ENCODE data around the gene MROH9. TPM values are rescaled to one million over a fixed set of nuclear protein-coding genes. Genes with fewer than 3 reads are reported as not detected.
A peak's percentile ranks its signal among the peaks of the same experiment; 100 is the strongest.

The MROH9 gene
- total RNA-seq, 4 donors from 2014 or later = 0.11 to 0.40 TPM; not detected in 2

GRCh38 chr1:170967042-170967910, 31.9 kb downstream of the MROH9 start:
- H3K4me1 ChIP-seq = no peaks in the 10 kb centered on the region
- intact Hi-C loops (cut with DNase I) = no loop called here
- 31 to 32% methylated on average over 5 of the region's 5 CpGs for WGBS, 2 donors
- H3K9me3 ChIP-seq = no peaks in the 10 kb centered on the region
- H3K27ac ChIP-seq = no peak overlapping the region
- no peak for DNase-seq
- TF ChIP-seq CTCF (IDR thresholded peaks at IDR 0.05) (peak in 5 of 6 experiments; percentile 36 to 64 (median 52)), POLR2A (IDR thresholded peaks at IDR 0.05) (no peak)
- no peak overlapping the region for H3K4me3 ChIP-seq (replicated peaks in 1 of 3)
- no peaks in the 10 kb centered on the region for H3K27me3 ChIP-seq
- H3K36me3 ChIP-seq = no peaks in the 10 kb centered on the region

DNA sequence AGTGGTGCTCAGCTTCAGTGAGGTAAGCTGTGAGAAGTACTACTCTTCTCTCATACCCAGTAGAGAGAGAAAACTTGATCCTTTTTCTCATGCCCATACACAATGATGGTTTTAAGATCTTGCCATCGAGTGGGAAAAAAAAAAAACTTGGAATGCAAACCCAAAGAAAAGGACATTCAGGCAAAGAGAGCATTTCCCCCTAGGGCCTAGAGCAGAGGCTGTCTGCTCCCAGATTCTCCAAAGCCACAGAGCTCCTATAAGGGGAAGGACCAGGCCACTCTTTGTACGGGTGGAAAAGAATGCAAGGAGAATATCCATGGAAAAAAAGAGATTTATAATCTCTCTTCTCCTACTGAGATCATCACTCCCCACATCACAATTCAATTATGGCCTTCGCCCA, 34.9 kb downstream of the MROH9 start:
- H3K4me1 ChIP-seq = no peaks in the 10 kb centered on the region
- intact Hi-C loops (cut with DNase I) = no loop called here
- no peak overlapping the region for H3K4me3 ChIP-seq (replicated peaks in 1 of 3)

DNA sequence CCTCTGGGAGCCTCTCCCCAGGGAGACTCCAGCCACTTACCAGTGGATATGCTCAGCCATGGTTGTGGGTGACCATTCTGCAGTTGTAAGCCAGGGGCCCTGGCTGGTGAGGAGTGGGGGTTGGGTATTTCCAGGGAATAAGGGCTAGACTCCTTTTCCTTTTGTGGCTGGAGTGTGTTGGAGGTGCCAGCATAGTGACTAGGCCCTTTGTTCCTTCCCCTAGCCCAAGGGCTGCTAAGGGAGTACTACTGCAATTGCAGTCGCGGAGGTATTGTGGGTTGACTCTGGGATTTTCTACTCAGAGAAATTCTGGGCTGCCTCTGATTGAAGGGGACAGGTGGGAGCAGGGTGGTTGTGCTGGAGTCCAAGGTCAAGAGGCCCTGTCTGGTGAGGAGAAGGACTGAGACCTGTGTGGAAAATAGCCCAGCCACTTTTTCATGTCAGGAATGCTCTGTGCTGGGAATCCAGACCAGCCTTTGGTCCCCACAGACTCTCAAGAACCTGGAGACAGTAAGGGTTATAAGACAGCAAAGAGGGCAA, 43.1 kb downstream of the MROH9 start:
- Histone ChIP-seq H3K9me3 (no peaks in the 10 kb centered on the region), H3K27ac (no peak overlapping the region), H3K4me3 (replicated peaks in 1 of 3) (no peak overlapping the region), H3K36me3 (no peaks in the 10 kb centered on the region), H3K27me3 (no peaks in the 10 kb centered on the region), H3K4me1 (no peaks in the 10 kb centered on the region)
- 85 to 94% methylated on average over 2 of the region's 2 CpGs for whole genome bisulfite sequencing, 2 donors
- intact Hi-C loops (cut with DNase I) = no loop called here
- TF ChIP-seq POLR2A (IDR thresholded peaks at IDR 0.05) (no peak), CTCF (IDR thresholded peaks at IDR 0.05) (no peak)
- no peak for DNase-seq

More for the DNA sequence above, 34.9 kb downstream of the MROH9 start:
- Histone ChIP-seq H3K9me3 (no peaks in the 10 kb centered on the region), H3K27me3 (no peaks in the 10 kb centered on the region), H3K36me3 (no peaks in the 10 kb centered on the region), H3K27ac (no peak overlapping the region)
- no peak for TF ChIP-seq POLR2A (IDR thresholded peaks at IDR 0.05)
- TF ChIP-seq CTCF (IDR thresholded peaks at IDR 0.05) = no peak
- no peak for DNase-seq
- WGBS, 2 donors = 58 to 63% methylated on average over 3 of the region's 3 CpGs

- H3K4me1 ChIP-seq = no peaks in the 10 kb centered on the region
These were observed 50.1 kb downstream of the MROH9 start for GRCh38 chr1:170985406-170985805.

More at GRCh38 chr1:170985406-170985805, 50.1 kb downstream of the MROH9 start:
- TF ChIP-seq POLR2A (IDR thresholded peaks at IDR 0.05) (no peak), CTCF (IDR thresholded peaks at IDR 0.05) (no peak)
- no peak overlapping the region for H3K27ac ChIP-seq
- 89 to 97% methylated on average over 1 of the region's 1 CpG for WGBS, 2 donors
- intact Hi-C loops (cut with DNase I) = no loop called here
- no peak overlapping the region for H3K4me3 ChIP-seq (replicated peaks in 1 of 3)
- no peaks in the 10 kb centered on the region for H3K27me3 ChIP-seq
- H3K9me3 ChIP-seq = no peaks in the 10 kb centered on the region
- DNase-seq = no peak
- no peaks in the 10 kb centered on the region for H3K36me3 ChIP-seq
